AG10803 (cell line): Measurements from ENCODE around the gene GSTM4.
"Not testable (repeated sequence)": the region's sequence is repeated elsewhere in the genome, so short reads cannot be mapped to it uniquely, and the experiment has no call there.

ENCODE experiments used
- DNase-seq: peaks from one replicate; pipeline ENCODE4 v3.0.0; 2010; ENCODE audit warnings: low read depth
- H3K4me3 ChIP-seq: 2 replicates; pipeline ENCODE4 v1.5.1; 2011; ENCODE audit warnings: mild to moderate bottlenecking, low read length, control low read depth
- CTCF ChIP-seq: conservative IDR thresholded peaks from 2 replicates; pipeline ENCODE4 v1.5.1; 2011; ENCODE audit warnings: mild to moderate bottlenecking, low read length, control low read depth, inconsistent platforms

GSTM4 gene

GRCh38 chr1:109697066-109697465 lies 41.2 kb downstream of the GSTM4 start:
- no peak overlapping the region for H3K4me3 ChIP-seq
- DNase-seq: no peak
- no peak for TF ChIP-seq CTCF

- not testable (repeated sequence) for DNase-seq, H3K4me3 ChIP-seq
These were observed 42.0 kb downstream of the GSTM4 start for GRCh38 chr1:109697861-109698260.

- not testable (repeated sequence) for H3K4me3 ChIP-seq, DNase-seq
These were observed 47.0 kb downstream of the GSTM4 start for GRCh38 chr1:109702940-109703339.

- H3K4me3 ChIP-seq: no peak overlapping the region
- no peak for TF ChIP-seq CTCF
- no peak for DNase-seq
These were observed 48.3 kb downstream of the GSTM4 start for GRCh38 chr1:109704173-109704572.

GRCh38 chr1:109705411-109705810 lies 49.5 kb downstream of the GSTM4 start:
- no peak for TF ChIP-seq CTCF
- no peak overlapping the region for H3K4me3 ChIP-seq
- no peak for DNase-seq

- not testable (repeated sequence) for H3K4me3 ChIP-seq, DNase-seq
These were observed 53.0 kb downstream of the GSTM4 start for GRCh38 chr1:109708949-109709348.

- not testable (repeated sequence) for H3K4me3 ChIP-seq, DNase-seq
These were observed 53.9 kb downstream of the GSTM4 start for GRCh38 chr1:109709822-109710221.
